Measurements from ENCODE around the gene CRLF2.
"Not testable (repeated sequence)": the region's sequence is repeated elsewhere in the genome, so short reads cannot be mapped to it uniquely, and the experiment has no call there.

Gene CRLF2

GRCh38 chrX:1181170-1181569, 31.3 kb downstream of the CRLF2 start:
- H3K27ac ChIP-seq, result no peak overlapping the region

GRCh38 chrX:1178580-1179057, 33.8 kb downstream of the CRLF2 start:
- Histone ChIP-seq H3K27me3 (ENCODE audit: insufficient read depth, low read depth, severe bottlenecking) (peaks cover 37% of the 10 kb centered on the region), H3K9me3 (ENCODE audit: severe bottlenecking) (no peaks in the 10 kb centered on the region), H3K36me3 (no peaks in the 10 kb centered on the region), H3K4me3 (ENCODE audit: low read depth, low read length) (no peak overlapping the region), H3K27ac (no peak overlapping the region)
- DNase-seq, result no peak
- TF ChIP-seq CTCF (IDR thresholded peaks at IDR 0.05; ENCODE audit: low read depth, low read length), result no peak

More at GRCh38 chrX:1181170-1181569, 31.3 kb downstream of the CRLF2 start:
- no peak for TF ChIP-seq CTCF (IDR thresholded peaks at IDR 0.05; ENCODE audit: low read depth, low read length)
- no peak overlapping the region for H3K4me3 ChIP-seq (ENCODE audit: low read depth, low read length)
- peaks cover 44% of the 10 kb centered on the region for H3K27me3 ChIP-seq (ENCODE audit: insufficient read depth, low read depth, severe bottlenecking)
- DNase-seq, result no peak
- H3K36me3 ChIP-seq, result no peaks in the 10 kb centered on the region
- H3K9me3 ChIP-seq (ENCODE audit: severe bottlenecking), result no peaks in the 10 kb centered on the region

GRCh38 chrX:1176531-1177320, 35.7 kb downstream of the CRLF2 start:
- H3K27ac ChIP-seq, H3K36me3 ChIP-seq: not testable (repeated sequence)

GRCh38 chrX:1174609-1175545, 37.6 kb downstream of the CRLF2 start:
- H3K4me3 ChIP-seq (ENCODE audit: low read depth, low read length); H3K9me3 ChIP-seq (ENCODE audit: severe bottlenecking); DNase-seq; H3K27ac ChIP-seq; H3K36me3 ChIP-seq: not testable (repeated sequence)
- peaks cover 35% of the 10 kb centered on the region for H3K27me3 ChIP-seq (ENCODE audit: insufficient read depth, low read depth, severe bottlenecking)

More at GRCh38 chrX:1176531-1177320, 35.7 kb downstream of the CRLF2 start:
- peaks cover 38% of the 10 kb centered on the region for H3K27me3 ChIP-seq (ENCODE audit: insufficient read depth, low read depth, severe bottlenecking)
- DNase-seq; H3K4me3 ChIP-seq (ENCODE audit: low read depth, low read length); H3K9me3 ChIP-seq (ENCODE audit: severe bottlenecking): not testable (repeated sequence)

- peaks cover 26% of the 10 kb centered on the region for H3K27me3 ChIP-seq (ENCODE audit: insufficient read depth, low read depth, severe bottlenecking)
- not testable (repeated sequence) for H3K27ac ChIP-seq; H3K4me3 ChIP-seq (ENCODE audit: low read depth, low read length); H3K9me3 ChIP-seq (ENCODE audit: severe bottlenecking); DNase-seq; H3K36me3 ChIP-seq
Observed at GRCh38 chrX:1173435-1173834, 39.0 kb downstream of the CRLF2 start.

GRCh38 chrX:1172496-1172895, 40.0 kb downstream of the CRLF2 start:
- H3K27ac ChIP-seq, result no peak overlapping the region
- no peak for TF ChIP-seq CTCF (IDR thresholded peaks at IDR 0.05; ENCODE audit: low read depth, low read length)
- H3K27me3 ChIP-seq (ENCODE audit: insufficient read depth, low read depth, severe bottlenecking), result peaks cover 31% of the 10 kb centered on the region
- no peak overlapping the region for H3K4me3 ChIP-seq (ENCODE audit: low read depth, low read length)
- H3K36me3 ChIP-seq, result no peaks in the 10 kb centered on the region
- no peaks in the 10 kb centered on the region for H3K9me3 ChIP-seq (ENCODE audit: severe bottlenecking)
- no peak for DNase-seq

- not testable (repeated sequence) for H3K9me3 ChIP-seq (ENCODE audit: severe bottlenecking); H3K4me3 ChIP-seq (ENCODE audit: low read depth, low read length); H3K36me3 ChIP-seq; H3K27ac ChIP-seq; DNase-seq
- H3K27me3 ChIP-seq (ENCODE audit: insufficient read depth, low read depth, severe bottlenecking), result peaks cover 34% of the 10 kb centered on the region
Observed at GRCh38 chrX:1171915-1172314, 40.5 kb downstream of the CRLF2 start.

Data from WERI-Rb-1 (cell line).